ENCODE data around the gene VCP. TPM values are rescaled to one million over a fixed set of nuclear protein-coding genes. Genes with fewer than 3 reads are reported as not detected.
A peak's percentile ranks its signal among the peaks of the same experiment; 100 is the strongest.

Gene VCP
- total RNA-seq, 2 donors from 2014 or later = 138 to 179 TPM

- intact Hi-C loops (cut with DNase I) = no loop called here
- DNase-seq (ENCODE audit: low spot score) = peak; percentile 37
Observed at GRCh38 chr9:35074141-35074540, 1.7 kb upstream of the VCP start.

GRCh38 chr9:35073279-35073612, 821 bp upstream of the VCP start:
- intact Hi-C loops (cut with DNase I) = no loop called here
- no peak for DNase-seq (ENCODE audit: low spot score)

GRCh38 chr9:35071814-35072460, 488 bp downstream of the VCP start:
- DNase-seq (ENCODE audit: low spot score) = peak; percentile 95
- intact Hi-C loops (cut with DNase I) = no loop called here

GRCh38 chr9:35070823-35071813, 1.3 kb downstream of the VCP start:
- intact Hi-C loops (cut with DNase I) = loop anchor here in 1 of 2 donors (1.0 kb wide), 1 partner anchor 9 kb away; no protein-coding TSS in a partner anchor
- no peak for DNase-seq (ENCODE audit: low spot score)

- DNase-seq (ENCODE audit: low spot score) = no peak
- intact Hi-C loops (cut with DNase I) = no loop called here
Observed at GRCh38 chr9:35069020-35069419, 3.4 kb downstream of the VCP start.

GRCh38 chr9:35067056-35067455, 5.4 kb downstream of the VCP start:
- DNase-seq (ENCODE audit: low spot score) = no peak
- intact Hi-C loops (cut with DNase I) = no loop called here

- no peak for DNase-seq (ENCODE audit: low spot score)
- intact Hi-C loops (cut with DNase I) = no loop called here
Observed at GRCh38 chr9:35060548-35061207, 11.7 kb downstream of the VCP start.

DNA sequence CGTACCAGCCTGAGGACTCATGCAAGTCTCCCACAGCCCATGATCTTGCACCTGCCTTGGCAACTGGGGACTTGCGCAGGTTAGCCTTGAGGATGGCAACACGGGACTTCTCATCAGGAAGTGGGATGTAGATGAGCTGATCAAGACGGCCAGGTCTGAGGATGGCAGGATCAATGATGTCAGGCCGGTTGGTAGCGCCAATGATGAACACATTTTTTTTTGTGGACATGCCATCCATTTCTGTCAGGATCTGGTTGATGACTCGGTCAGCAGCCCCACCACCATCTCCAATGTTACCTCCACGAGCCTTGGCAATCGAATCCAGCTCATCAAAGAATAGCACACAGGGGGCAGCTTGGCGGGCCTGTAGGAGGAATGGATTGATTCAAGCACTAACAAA, 13.0 kb downstream of the VCP start:
- DNase-seq (ENCODE audit: low spot score) = no peak
- intact Hi-C loops (cut with DNase I) = no loop called here

DNA sequence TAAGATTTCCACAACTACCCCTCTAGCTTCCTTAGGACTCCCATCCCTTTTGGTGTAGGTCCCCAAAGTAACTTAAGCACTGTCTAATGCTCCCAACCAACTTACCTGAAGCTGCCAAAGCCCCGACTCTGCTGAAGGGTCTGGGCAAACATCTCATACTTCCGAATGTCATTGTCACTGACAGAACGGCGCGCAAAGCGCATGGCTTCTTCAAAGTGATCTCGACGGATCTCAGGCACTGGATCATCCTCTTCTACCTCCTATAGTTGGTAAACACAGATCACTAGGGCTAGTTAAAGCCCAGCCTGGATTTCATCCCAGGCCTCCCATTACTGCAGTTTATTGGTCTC, 15.2 kb downstream of the VCP start:
- intact Hi-C loops (cut with DNase I) = no loop called here
- no peak for DNase-seq (ENCODE audit: low spot score)

GRCh38 chr9:35056571-35057270, 15.7 kb downstream of the VCP start:
- DNase-seq (ENCODE audit: low spot score) = no peak
- intact Hi-C loops (cut with DNase I) = no loop called here

- intact Hi-C loops (cut with DNase I) = loop anchor here in 1 of 2 donors (5.0 kb wide), 1 partner anchor 598 kb away; the partner anchor contains the start of genes DNAI1 and FAM219A
- DNase-seq (ENCODE audit: low spot score) = no peak
Observed at GRCh38 chr9:35054871-35055644, 17.4 kb downstream of the VCP start.

DNA sequence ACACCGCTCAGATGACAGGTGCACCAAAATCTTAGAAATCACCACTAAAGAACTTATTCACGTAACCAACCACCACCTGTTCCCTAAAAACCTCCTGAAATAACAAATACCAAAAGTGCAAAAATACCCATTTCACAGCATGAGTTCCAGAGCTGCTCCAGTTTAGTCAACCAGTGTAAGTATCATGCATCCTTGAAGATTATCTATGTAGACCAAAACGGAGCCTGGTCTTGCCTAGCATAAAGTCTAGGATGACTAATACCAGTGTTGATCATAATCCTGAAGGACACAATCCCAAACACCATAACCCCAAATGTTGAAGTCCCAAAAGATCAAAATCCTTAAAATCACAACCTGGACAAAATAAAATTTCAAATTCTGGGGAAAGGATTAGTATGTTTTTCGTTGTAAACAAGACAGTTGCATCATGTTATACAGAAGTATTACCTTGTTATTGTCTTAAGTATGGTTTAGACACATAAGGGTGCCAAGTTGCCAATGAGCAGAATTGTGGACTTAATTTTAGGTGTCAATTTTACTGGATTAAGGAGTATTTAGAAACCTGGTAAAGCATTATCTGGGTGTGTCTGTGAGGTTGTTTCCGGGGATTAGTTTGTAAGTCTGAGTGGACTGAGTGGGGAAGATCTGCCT, 18.1 kb downstream of the VCP start:
- intact Hi-C loops (cut with DNase I) = loop anchor here in 1 of 2 donors (5.0 kb wide), 1 partner anchor 597 kb away; the partner anchor contains the start of genes DNAI1 and FAM219A

GRCh38 chr9:35051069-35051967, 21.1 kb downstream of the VCP start:
- intact Hi-C loops (cut with DNase I) = loop anchor here in 1 of 2 donors (5.0 kb wide), 1 partner anchor 594 kb away; the partner anchor contains the start of genes DNAI1 and FAM219A
- no peak for DNase-seq (ENCODE audit: low spot score)

More for the DNA sequence above, 18.1 kb downstream of the VCP start:
- no peak for DNase-seq (ENCODE audit: low spot score)

DNA sequence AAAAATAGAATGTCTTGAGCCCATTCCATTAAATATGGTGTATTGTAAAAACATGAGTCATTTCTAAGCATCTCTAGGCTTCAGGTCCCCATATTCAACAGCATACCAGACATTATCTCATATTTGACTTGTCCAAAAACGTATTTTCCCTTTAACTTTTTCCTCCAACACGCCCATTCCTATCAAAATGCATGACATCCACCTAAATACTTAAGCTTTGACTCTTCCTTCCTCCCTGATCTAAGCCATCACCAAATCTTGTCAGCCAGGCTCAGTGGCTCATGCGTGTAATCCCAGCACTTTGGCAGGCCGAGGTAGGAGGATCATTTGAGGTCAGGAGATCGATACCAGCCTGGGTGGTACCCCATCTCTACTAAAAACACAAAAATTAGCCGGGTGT, 23.9 kb downstream of the VCP start:
- intact Hi-C loops (cut with DNase I) = no loop called here

DNA sequence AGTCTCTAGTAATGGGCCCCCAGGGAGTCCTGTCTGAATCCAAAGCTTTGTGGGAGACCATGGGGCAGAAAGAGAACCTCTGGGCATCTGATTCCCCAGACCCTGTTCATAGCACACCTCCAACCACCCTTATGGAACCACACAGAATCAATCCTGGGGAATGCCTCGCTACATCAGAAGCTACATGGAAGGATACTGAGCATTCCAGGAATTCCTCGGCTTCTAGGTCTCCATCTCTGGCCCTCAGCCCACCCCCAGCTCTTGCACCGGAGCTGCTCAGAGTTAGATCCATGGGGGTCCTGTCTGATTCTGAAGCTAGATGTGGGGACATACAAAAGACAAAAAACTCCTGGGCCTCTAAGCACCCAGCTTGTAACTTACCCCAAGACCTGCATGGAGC, 28.4 kb downstream of the VCP start:
- no peak for DNase-seq (ENCODE audit: low spot score)

More for the DNA sequence above, 23.9 kb downstream of the VCP start:
- DNase-seq (ENCODE audit: low spot score) = no peak

GRCh38 chr9:35042891-35043545, 29.4 kb downstream of the VCP start:
- DNase-seq (ENCODE audit: low spot score) = no peak
- intact Hi-C loops (cut with DNase I) = no loop called here

More for the DNA sequence above, 28.4 kb downstream of the VCP start:
- intact Hi-C loops (cut with DNase I) = no loop called here

Data from posterior vena cava (tissue), 2 donors.